ENCODE measurements around the gene IFRD2.

- TF ChIP-seq POLR2AphosphoS5 (IDR thresholded peaks at IDR 0.05; ENCODE audit: borderline replicate concordance, low read depth, low read length): no peak
- TF ChIP-seq EZH2 (IDR thresholded peaks at IDR 0.05): no peak
- no peak for TF ChIP-seq FOXP2 (optimal IDR thresholded peaks at IDR 0.05; ENCODE audit: control extremely low read depth, extremely low read length, insufficient read depth)
Measured at GRCh38 chr3:50318163-50318562, 25.9 kb upstream of the IFRD2 start.
